Measurements from ENCODE around the gene HHIPL1. TPM values are rescaled to one million over a fixed set of nuclear protein-coding genes. Genes with fewer than 3 reads are reported as not detected.

HHIPL1 gene
- total RNA-seq, 4 donors from 2014 or later = 2.6 to 3.9 (median 3.1) TPM

- WGBS, 2 donors = 55 to 65% methylated on average over 3 of the region's 3 CpGs
- peaks cover 0 to 35% (median 11%) of the 10 kb centered on the region in 4 donors for H3K4me1 ChIP-seq
- no peak overlapping the region for H3K4me3 ChIP-seq
- H3K27ac ChIP-seq = peak overlapping the region in 2 of 4 donors; percentile 2 to 10
- no peak for DNase-seq (ENCODE audit: low spot score in 2 of 2)
- no peaks in the 10 kb centered on the region for H3K9me3 ChIP-seq
- no peaks in the 10 kb centered on the region for H3K27me3 ChIP-seq
- H3K36me3 ChIP-seq = no peaks in the 10 kb centered on the region
- TF ChIP-seq, protein P1, sequence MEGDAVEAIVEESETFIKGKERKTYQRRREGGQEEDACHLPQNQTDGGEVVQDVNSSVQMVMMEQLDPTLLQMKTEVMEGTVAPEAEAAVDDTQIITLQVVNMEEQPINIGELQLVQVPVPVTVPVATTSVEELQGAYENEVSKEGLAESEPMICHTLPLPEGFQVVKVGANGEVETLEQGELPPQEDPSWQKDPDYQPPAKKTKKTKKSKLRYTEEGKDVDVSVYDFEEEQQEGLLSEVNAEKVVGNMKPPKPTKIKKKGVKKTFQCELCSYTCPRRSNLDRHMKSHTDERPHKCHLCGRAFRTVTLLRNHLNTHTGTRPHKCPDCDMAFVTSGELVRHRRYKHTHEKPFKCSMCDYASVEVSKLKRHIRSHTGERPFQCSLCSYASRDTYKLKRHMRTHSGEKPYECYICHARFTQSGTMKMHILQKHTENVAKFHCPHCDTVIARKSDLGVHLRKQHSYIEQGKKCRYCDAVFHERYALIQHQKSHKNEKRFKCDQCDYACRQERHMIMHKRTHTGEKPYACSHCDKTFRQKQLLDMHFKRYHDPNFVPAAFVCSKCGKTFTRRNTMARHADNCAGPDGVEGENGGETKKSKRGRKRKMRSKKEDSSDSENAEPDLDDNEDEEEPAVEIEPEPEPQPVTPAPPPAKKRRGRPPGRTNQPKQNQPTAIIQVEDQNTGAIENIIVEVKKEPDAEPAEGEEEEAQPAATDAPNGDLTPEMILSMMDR (IDR thresholded peaks at IDR 0.05) = no peak
- no peak for TF ChIP-seq EP300 (IDR thresholded peaks at IDR 0.05)
Measured at GRCh38 chr14:99598774-99599173, 46.2 kb upstream of the HHIPL1 start.

- no peaks in the 10 kb centered on the region for H3K27me3 ChIP-seq
- DNase-seq (ENCODE audit: low spot score in 2 of 2) = no peak
- 81 to 82% methylated on average over 6 of the region's 6 CpGs for WGBS, 2 donors
- no peak for TF ChIP-seq POLR2A (IDR thresholded peaks at IDR 0.05)
- no peak for TF ChIP-seq EP300 (IDR thresholded peaks at IDR 0.05)
- TF ChIP-seq, protein P1 (IDR thresholded peaks at IDR 0.05) = no peak
- H3K27ac ChIP-seq = peak overlapping the region in 1 of 4 donors; percentile 11
- H3K4me1 ChIP-seq = peaks cover 0 to 35% (median 11%) of the 10 kb centered on the region in 4 donors
- H3K4me3 ChIP-seq = no peak overlapping the region
- H3K36me3 ChIP-seq = no peaks in the 10 kb centered on the region
- no peaks in the 10 kb centered on the region for H3K9me3 ChIP-seq
Measured at GRCh38 chr14:99599393-99599792, 45.5 kb upstream of the HHIPL1 start.

DNA sequence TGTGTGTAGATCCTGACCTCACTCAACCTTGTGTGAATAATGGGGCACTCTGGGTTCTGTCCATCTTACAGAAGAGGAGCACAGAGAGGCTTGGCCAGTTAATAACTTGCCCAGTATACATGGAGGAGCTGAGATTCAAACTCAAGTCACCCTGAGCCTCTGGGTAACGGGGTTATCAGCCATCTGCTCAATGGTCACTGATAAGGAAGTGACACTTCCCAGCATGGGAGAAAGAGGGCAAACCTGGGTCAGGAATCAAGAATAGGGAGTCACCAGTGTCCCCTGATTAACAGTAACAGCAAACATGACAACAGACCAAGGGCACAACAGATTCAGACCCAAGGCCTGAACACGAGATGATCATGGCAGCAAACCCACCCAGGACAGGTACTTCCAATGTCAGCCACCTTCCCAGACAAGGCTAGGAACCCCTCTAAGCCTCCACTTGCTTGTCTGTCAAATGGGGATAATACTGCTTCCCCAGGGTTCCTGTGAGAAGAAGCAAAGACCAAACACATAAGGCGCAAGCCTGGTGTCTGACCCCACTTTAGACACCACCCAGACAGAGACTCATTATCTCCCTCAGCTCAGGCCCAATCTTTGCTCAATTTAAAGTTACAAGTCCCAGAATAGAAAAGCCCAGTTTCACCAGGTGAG lies 44.6 kb upstream of the HHIPL1 start:
- peaks cover 0 to 39% (median 11%) of the 10 kb centered on the region in 4 donors for H3K4me1 ChIP-seq
- no peak for DNase-seq (ENCODE audit: low spot score in 2 of 2)
- 92 to 95% methylated on average over 3 of the region's 3 CpGs for WGBS, 2 donors
- no peaks in the 10 kb centered on the region for H3K9me3 ChIP-seq
- H3K4me3 ChIP-seq = no peak overlapping the region
- no peaks in the 10 kb centered on the region for H3K27me3 ChIP-seq
- TF ChIP-seq EP300 (IDR thresholded peaks at IDR 0.05) (no peak), POLR2A (IDR thresholded peaks at IDR 0.05) (no peak)
- TF ChIP-seq, protein P1 (IDR thresholded peaks at IDR 0.05) = no peak
- H3K27ac ChIP-seq = no peak overlapping the region
- no peaks in the 10 kb centered on the region for H3K36me3 ChIP-seq

- no peak overlapping the region for H3K4me3 ChIP-seq
- no peaks in the 10 kb centered on the region for H3K36me3 ChIP-seq
- 70 to 91% methylated on average over 8 of the region's 8 CpGs for WGBS, 2 donors
- H3K27me3 ChIP-seq = no peaks in the 10 kb centered on the region
- no peak for TF ChIP-seq EP300 (IDR thresholded peaks at IDR 0.05)
- no peak for TF ChIP-seq POLR2A (IDR thresholded peaks at IDR 0.05)
- TF ChIP-seq, protein P1 (IDR thresholded peaks at IDR 0.05) = no peak
- DNase-seq (ENCODE audit: low spot score in 2 of 2) = no peak
- H3K9me3 ChIP-seq = no peaks in the 10 kb centered on the region
- peak overlapping the region in 1 of 4 donors; percentile 57 for H3K27ac ChIP-seq
- peaks cover 0 to 40% (median 9%) of the 10 kb centered on the region in 4 donors for H3K4me1 ChIP-seq
Measured at GRCh38 chr14:99601361-99601831, 43.5 kb upstream of the HHIPL1 start.

DNA sequence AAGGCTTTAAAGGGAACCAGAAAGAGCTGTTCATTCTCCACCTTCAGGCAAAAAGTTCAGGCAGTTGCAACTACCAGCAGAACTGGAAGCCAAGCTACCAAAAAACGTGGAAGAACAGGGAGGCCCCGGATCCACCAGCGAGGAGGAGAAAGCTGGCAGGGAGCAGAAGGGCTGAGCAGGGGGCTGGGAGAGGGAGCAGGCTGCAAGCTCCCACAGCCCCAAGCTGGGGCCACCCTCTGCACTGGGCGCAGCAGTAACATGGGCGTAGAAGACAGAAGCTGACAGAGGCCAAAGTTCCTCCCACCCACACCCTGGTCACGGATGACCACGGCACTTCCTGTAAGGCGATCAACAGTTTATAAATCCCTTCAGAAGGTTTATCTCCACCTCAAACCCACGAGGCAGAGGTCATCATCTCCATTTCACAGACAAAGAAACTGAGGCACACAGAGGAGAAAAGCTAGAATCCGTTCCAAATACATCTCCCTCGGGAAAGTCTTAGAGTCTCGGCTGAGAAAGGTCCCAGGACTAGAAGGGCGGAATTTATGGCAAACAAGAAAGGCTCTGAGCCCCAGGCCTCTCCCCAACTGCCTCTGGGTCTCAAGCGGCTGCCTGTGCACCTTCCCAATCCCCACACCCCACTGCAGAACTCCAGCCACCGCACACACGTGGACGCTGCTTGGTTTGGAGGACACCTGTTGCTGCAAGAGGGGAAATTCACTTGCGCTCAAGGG lies 42.7 kb upstream of the HHIPL1 start:
- peak overlapping the region in 2 of 4 donors; percentile 24 to 63 for H3K4me3 ChIP-seq
- TF ChIP-seq, protein P1 (IDR thresholded peaks at IDR 0.05) = no peak
- no peak for TF ChIP-seq POLR2A (IDR thresholded peaks at IDR 0.05)
- TF ChIP-seq EP300 (IDR thresholded peaks at IDR 0.05) = no peak
- peak overlapping the region in 1 of 4 donors; percentile 57 for H3K27ac ChIP-seq
- H3K36me3 ChIP-seq = no peaks in the 10 kb centered on the region
- H3K27me3 ChIP-seq = no peaks in the 10 kb centered on the region
- DNase-seq (ENCODE audit: low spot score in 2 of 2) = no peak
- WGBS, 2 donors = 52 to 55% methylated on average over 18 of the region's 18 CpGs
- no peaks in the 10 kb centered on the region for H3K9me3 ChIP-seq
- H3K4me1 ChIP-seq = peaks cover 0 to 34% (median 9%) of the 10 kb centered on the region in 4 donors

Measured in tibial nerve (tissue), 4 donors.